ENCODE data around the gene GTF3C2. TPM values are rescaled to one million over a fixed set of nuclear protein-coding genes. Genes with fewer than 3 reads are reported as not detected.
"Not testable (repeated sequence)": the region's sequence is repeated elsewhere in the genome, so short reads cannot be mapped to it uniquely, and the experiment has no call there.

GTF3C2 gene
- polyA plus RNA-seq, 2 of the 4 experiments (the other 2 are of a cell fraction), result 75.4 to 101 TPM

GRCh38 chr2:27319839-27320238, 36.7 kb downstream of the GTF3C2 start:
- not testable (repeated sequence) for DNase-seq (ENCODE audit: low read depth in 1 of 2, low spot score in 1 of 2); H3K4me2 ChIP-seq; FAIRE-seq; H3K27ac ChIP-seq; ATAC-seq; H3K4me3 ChIP-seq; H3K9me3 ChIP-seq
- ChIA-PET CTCF (interaction anchor here (0.9 to 12.8 kb wide), 14 partner anchors 9 to 296 kb away, joined by 3 to 171 read pairs (median 6); partner anchors contain the start of genes EIF2B4, SNX17 and ZNF513), POLR2A (interaction anchor here (0.7 kb wide), 2 partner anchors 26 to 94 kb away, joined by 4 read pairs; no protein-coding TSS in a partner anchor)
- peaks cover 31% of the 10 kb centered on the region for H3K4me1 ChIP-seq
- WGBS (ENCODE audit: missing lambda C conversion rate), result 88% methylated on average over 15 of the region's 15 CpGs

DNA sequence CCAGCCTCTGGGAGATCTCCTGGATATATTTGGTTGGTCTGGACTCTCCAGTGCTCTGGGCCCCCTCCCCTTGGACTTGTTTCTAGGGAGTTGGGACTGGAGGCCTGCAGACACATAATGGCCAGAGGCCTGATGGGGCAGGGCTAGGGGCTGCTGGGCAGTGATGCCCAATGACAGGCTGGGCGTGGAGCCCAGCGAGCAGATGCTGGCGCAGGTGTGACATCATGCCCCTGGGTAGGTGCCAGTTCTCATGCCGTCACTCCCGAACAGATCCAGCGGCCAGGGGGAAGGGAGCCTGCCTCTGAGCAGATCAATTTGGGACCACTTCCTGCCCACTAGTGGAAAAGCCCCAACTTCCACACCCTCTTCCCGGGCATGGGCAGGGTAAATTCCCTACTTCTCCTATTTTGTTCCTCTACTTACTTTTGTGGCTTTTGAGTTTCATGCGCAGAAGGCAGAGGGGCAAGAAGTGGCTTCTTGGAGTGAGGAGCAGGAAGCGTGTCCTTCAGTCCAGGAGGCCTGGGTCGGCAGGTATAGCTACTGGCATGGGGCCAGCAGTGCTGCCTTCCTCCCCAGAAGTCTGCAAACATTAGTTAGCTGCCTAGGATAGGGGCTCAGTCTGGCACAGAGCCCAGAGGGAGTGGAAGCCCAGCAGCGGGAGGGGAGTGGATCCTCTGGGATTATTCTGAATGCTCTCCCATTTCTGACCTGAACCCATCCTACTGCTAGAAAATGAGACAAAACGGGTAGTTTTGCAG, 39.7 kb downstream of the GTF3C2 start:
- Histone ChIP-seq H3K4me2 (no peak overlapping the region), H3K4me3 (no peak overlapping the region), H3K27ac (no peak overlapping the region), H3K9me3 (no peaks in the 10 kb centered on the region), H3K4me1 (peaks cover 19% of the 10 kb centered on the region)
- CTCF ChIA-PET, result interaction anchor here (0.7 to 12.8 kb wide), 7 partner anchors 8 to 218 kb away, joined by 3 to 171 read pairs (median 17); partner anchors contain the start of genes EIF2B4 and ZNF513
- TF ChIP-seq MAZ (IDR thresholded peaks at IDR 0.05; ENCODE audit: borderline replicate concordance, low read depth, low read length) (no peak), HMGXB4 (CRISPR knock-in tag; IDR thresholded peaks at IDR 0.05; ENCODE audit: borderline replicate concordance) (no peak), CHD4 (IDR thresholded peaks at IDR 0.05; ENCODE audit: borderline replicate concordance) (no peak), MYC (IDR thresholded peaks at IDR 0.05; ENCODE audit: borderline replicate concordance, low read length) (no peak), TP53 (CRISPR knock-in tag; IDR thresholded peaks at IDR 0.05) (no peak), ESRRA (IDR thresholded peaks at IDR 0.05; ENCODE audit: borderline replicate concordance, low read length) (no peak), CEBPB (IDR thresholded peaks at IDR 0.05) (no peak), POLR2A (IDR thresholded peaks at IDR 0.05; ENCODE audit: low read length) (no peak), CTCF (IDR thresholded peaks at IDR 0.05) (no peak), ATOH8 (CRISPR knock-in tag; IDR thresholded peaks at IDR 0.05; ENCODE audit: low read depth) (no peak), NFE2L2 (conservative IDR thresholded peaks at IDR 0.05; ENCODE audit: low read length) (no peak), KDM1A (IDR thresholded peaks at IDR 0.05; ENCODE audit: low read depth) (no peak), PHF8 (IDR thresholded peaks at IDR 0.05; ENCODE audit: borderline replicate concordance, low read depth) (no peak), CBX8 (IDR thresholded peaks at IDR 0.05) (no peak), E2F6 (IDR thresholded peaks at IDR 0.05; ENCODE audit: borderline replicate concordance, low read depth) (no peak), KDM5A (IDR thresholded peaks at IDR 0.05) (no peak)
- DNase-seq (ENCODE audit: low read depth in 1 of 2, low spot score in 1 of 2) (no peak), ATAC-seq (no peak), FAIRE-seq (no peak)
- POLR2A ChIA-PET, result no interaction called here
- WGBS (ENCODE audit: missing lambda C conversion rate), result 84% methylated on average over 12 of the region's 12 CpGs

- DNase-seq (ENCODE audit: low read depth in 1 of 2, low spot score in 1 of 2), result no peak
- CTCF ChIA-PET, result interaction anchor here (1.0 to 12.8 kb wide), 5 partner anchors 12 to 59 kb away, joined by 3 to 171 read pairs (median 5); partner anchors contain the start of gene EIF2B4
- TF ChIP-seq FOXS1 (CRISPR knock-in tag; IDR thresholded peaks at IDR 0.05) (no peak), GATA3 (IDR thresholded peaks at IDR 0.05; ENCODE audit: borderline replicate concordance) (no peak), ATOH8 (CRISPR knock-in tag; IDR thresholded peaks at IDR 0.05; ENCODE audit: low read depth) (no peak), KDM5A (IDR thresholded peaks at IDR 0.05) (no peak), MAX (IDR thresholded peaks at IDR 0.05) (no peak), RARB (CRISPR knock-in tag; IDR thresholded peaks at IDR 0.05) (no peak), CBX2 (IDR thresholded peaks at IDR 0.05; ENCODE audit: borderline replicate concordance, low read depth) (no peak), POLR2AphosphoS2 (conservative IDR thresholded peaks at IDR 0.05; ENCODE audit: low read length) (no peak), EHMT2 (IDR thresholded peaks at IDR 0.05; ENCODE audit: low read depth) (no peak), RAD21 (conservative IDR thresholded peaks at IDR 0.05 in 1 of 2, IDR thresholded peaks at IDR 0.05 in 1 of 2) (no peak), MAZ (IDR thresholded peaks at IDR 0.05; ENCODE audit: borderline replicate concordance, low read depth, low read length) (no peak), EP300 (IDR thresholded peaks at IDR 0.05) (no peak), RNF2 (IDR thresholded peaks at IDR 0.05; ENCODE audit: borderline replicate concordance, low read depth) (no peak), HOXB5 (CRISPR knock-in tag; IDR thresholded peaks at IDR 0.05) (no peak)
These were observed 41.4 kb downstream of the GTF3C2 start for GRCh38 chr2:27315122-27315521.

More at GRCh38 chr2:27315122-27315521, 41.4 kb downstream of the GTF3C2 start:
- POLR2A ChIA-PET, result interaction anchor here (1.5 kb wide), 1 partner anchor 7 kb away, joined by 4 read pairs; the partner anchor contains the start of gene MPV17
- H3K4me3 ChIP-seq, result no peak overlapping the region
- no peak for FAIRE-seq
- no peaks in the 10 kb centered on the region for H3K9me3 ChIP-seq
- WGBS (ENCODE audit: missing lambda C conversion rate), result 82% methylated on average over 8 of the region's 8 CpGs
- no peak overlapping the region for H3K4me2 ChIP-seq
- peaks cover 3% of the 10 kb centered on the region; the same call in 1 of the 3 replicates for H3K4me1 ChIP-seq
- no peak for ATAC-seq
- H3K27ac ChIP-seq, result no peak overlapping the region

Data from A549 (cell line).